ENCODE results near the gene RPL35. TPM values are rescaled to one million over a fixed set of nuclear protein-coding genes. Genes with fewer than 3 reads are reported as not detected.

RPL35 gene
- total and polyA plus RNA-seq, 10 of the 15 experiments (the other 5 are each of a cell fraction or from before 2014, with no cell fraction given): 2,572 to 6,300 (median 3,864) TPM

DNA sequence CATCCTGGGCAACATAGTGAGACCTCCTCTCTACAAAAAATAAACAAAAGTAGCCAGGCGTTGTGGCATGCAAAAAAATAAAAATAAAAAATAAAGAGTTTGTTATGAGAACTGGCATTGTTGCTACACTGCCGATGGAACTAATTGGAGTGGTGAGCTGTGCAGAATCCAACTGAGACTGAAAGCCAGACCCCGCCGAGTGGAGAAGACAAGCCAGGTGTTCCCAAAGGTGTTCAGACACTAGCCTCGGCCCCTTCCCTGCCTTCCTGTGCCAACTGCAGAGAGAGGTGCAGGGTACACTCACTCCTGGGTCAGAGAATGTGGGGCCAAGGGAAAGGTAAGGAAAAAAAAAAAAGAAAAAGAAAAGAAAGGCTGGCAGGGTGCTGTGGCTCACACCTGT lies 46.2 kb downstream of the RPL35 start:
- Histone ChIP-seq H4K20me1 (ENCODE audit: control insufficient read depth, insufficient read depth) (no peaks in the 10 kb centered on the region), H3K4me3 (no peak overlapping the region), H3K36me3 (ENCODE audit: control insufficient read depth in 2 of 2, insufficient read depth in 2 of 2, low read length in 1 of 2) (no peaks in the 10 kb centered on the region), H3K27ac (ENCODE audit: control insufficient read depth, insufficient read depth) (no peak overlapping the region), H3K27me3 (replicated peaks in 1 of 2; ENCODE audit: control insufficient read depth in 2 of 2, insufficient read depth in 2 of 2, low read length in 1 of 2) (no peaks in the 10 kb centered on the region), H3K9me3 (replicated peaks; ENCODE audit: control insufficient read depth, insufficient read depth, low read length) (no peaks in the 10 kb centered on the region), H3K79me2 (ENCODE audit: control insufficient read depth, insufficient read depth, low read length) (no peaks in the 10 kb centered on the region), H3K9ac (ENCODE audit: control insufficient read depth, insufficient read depth, low read length) (no peak overlapping the region), H3K4me2 (ENCODE audit: control insufficient read depth, insufficient read depth) (no peak overlapping the region), H3K4me1 (ENCODE audit: control insufficient read depth, insufficient read depth, low read length) (peaks cover 7% of the 10 kb centered on the region), H2AFZ (ENCODE audit: control insufficient read depth, low read depth, low read length) (no peak overlapping the region)
- in situ Hi-C loops (cut with MboI) (no loop called here), intact Hi-C loops (cut with micrococcal nuclease; ENCODE audit: unreplicated experiment) (no loop called here)
- 94% methylated on average over 5 of the region's 5 CpGs for WGBS (ENCODE audit: insufficient coverage, insufficient replicate concordance, low lambda C conversion rate, missing lambda C conversion rate)
- ChIA-PET POLR2A (no interaction called here), CTCF (no interaction called here), RAD21 (ENCODE audit: unreplicated experiment) (no interaction called here), SMC1A (ENCODE audit: uncharacterized antibody, unreplicated experiment) (no interaction called here)
- no peak for FAIRE-seq
- BruUV-seq (replicated peaks): no TSS peak
- no peak for DNase-seq (ENCODE audit: low read depth, low spot score)
- TF ChIP-seq RELA (IDR thresholded peaks at IDR 0.05; ENCODE audit: borderline replicate concordance, partially characterized antibody) (no peak), HDGF (IDR thresholded peaks at IDR 0.05) (no peak), MYB (IDR thresholded peaks at IDR 0.05; ENCODE audit: borderline replicate concordance, low read depth, low read length) (no peak), GABPA (IDR thresholded peaks at IDR 0.05; ENCODE audit: low read depth) (no peak), TCF3 (IDR thresholded peaks at IDR 0.05; ENCODE audit: borderline replicate concordance, insufficient read depth, low read depth, low read length) (no peak), RFX5 (IDR thresholded peaks at IDR 0.05; ENCODE audit: low read depth, low read length) (no peak), ETV6 (conservative IDR thresholded peaks at IDR 0.05 in 1 of 2, IDR thresholded peaks at IDR 0.05 in 1 of 2; ENCODE audit: borderline replicate concordance in 1 of 2, low read depth in 1 of 2) (no peak), MTA2 (IDR thresholded peaks at IDR 0.05; ENCODE audit: low read depth) (no peak), SMAD1 (IDR thresholded peaks at IDR 0.05; ENCODE audit: low read depth, partially characterized antibody) (no peak), TBL1XR1 (IDR thresholded peaks at IDR 0.05; ENCODE audit: low read depth, low read length) (no peak), HDAC2 (IDR thresholded peaks at IDR 0.05) (no peak), MEF2A (IDR thresholded peaks at IDR 0.05; ENCODE audit: insufficient read depth, low read depth, low read length) (no peak), BCL11A (IDR thresholded peaks at IDR 0.05; ENCODE audit: low read depth, low read length) (no peak), CREM (IDR thresholded peaks at IDR 0.05; ENCODE audit: low read depth) (no peak)
- TF ChIP-seq, protein P1, sequence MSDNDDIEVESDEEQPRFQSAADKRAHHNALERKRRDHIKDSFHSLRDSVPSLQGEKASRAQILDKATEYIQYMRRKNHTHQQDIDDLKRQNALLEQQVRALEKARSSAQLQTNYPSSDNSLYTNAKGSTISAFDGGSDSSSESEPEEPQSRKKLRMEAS (IDR thresholded peaks at IDR 0.05; ENCODE audit: low read depth, low read length): no peak
- TF ChIP-seq, protein P2, sequence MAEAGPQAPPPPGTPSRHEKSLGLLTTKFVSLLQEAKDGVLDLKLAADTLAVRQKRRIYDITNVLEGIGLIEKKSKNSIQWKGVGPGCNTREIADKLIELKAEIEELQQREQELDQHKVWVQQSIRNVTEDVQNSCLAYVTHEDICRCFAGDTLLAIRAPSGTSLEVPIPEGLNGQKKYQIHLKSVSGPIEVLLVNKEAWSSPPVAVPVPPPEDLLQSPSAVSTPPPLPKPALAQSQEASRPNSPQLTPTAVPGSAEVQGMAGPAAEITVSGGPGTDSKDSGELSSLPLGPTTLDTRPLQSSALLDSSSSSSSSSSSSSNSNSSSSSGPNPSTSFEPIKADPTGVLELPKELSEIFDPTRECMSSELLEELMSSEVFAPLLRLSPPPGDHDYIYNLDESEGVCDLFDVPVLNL (IDR thresholded peaks at IDR 0.05; ENCODE audit: low read depth, low read length): no peak
- no peak for ATAC-seq

All from GM12878 (cell line).